Measurements from ENCODE around the gene CACNA1S.

The CACNA1S gene

DNA sequence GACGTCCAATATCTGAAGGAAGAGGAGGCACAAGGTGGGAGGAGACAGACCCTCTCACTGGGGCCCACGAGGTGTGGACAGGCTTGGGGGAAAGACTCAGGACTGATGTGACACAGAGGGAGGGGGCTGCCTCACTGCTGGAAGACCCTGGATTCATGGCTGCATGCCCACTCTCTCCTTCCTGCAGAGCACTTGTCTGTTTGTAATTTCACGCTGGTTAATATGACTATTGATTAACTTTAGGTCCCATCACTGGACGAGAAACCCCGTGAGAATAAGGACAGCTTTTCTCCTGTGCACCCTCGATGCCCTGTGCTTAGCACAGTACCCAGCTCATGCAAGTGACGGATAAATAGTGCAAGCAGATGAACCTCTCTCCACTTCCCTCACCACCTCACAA is 35.1 kb downstream of the CACNA1S start:
- TF ChIP-seq, protein P1, sequence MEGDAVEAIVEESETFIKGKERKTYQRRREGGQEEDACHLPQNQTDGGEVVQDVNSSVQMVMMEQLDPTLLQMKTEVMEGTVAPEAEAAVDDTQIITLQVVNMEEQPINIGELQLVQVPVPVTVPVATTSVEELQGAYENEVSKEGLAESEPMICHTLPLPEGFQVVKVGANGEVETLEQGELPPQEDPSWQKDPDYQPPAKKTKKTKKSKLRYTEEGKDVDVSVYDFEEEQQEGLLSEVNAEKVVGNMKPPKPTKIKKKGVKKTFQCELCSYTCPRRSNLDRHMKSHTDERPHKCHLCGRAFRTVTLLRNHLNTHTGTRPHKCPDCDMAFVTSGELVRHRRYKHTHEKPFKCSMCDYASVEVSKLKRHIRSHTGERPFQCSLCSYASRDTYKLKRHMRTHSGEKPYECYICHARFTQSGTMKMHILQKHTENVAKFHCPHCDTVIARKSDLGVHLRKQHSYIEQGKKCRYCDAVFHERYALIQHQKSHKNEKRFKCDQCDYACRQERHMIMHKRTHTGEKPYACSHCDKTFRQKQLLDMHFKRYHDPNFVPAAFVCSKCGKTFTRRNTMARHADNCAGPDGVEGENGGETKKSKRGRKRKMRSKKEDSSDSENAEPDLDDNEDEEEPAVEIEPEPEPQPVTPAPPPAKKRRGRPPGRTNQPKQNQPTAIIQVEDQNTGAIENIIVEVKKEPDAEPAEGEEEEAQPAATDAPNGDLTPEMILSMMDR (IDR thresholded peaks at IDR 0.05; ENCODE audit: low read depth, low read length): no peak
- no peak for TF ChIP-seq MYC (IDR thresholded peaks at IDR 0.05; ENCODE audit: low read depth, low read length)
- DNase-seq (ENCODE audit: low read depth): no peak
- H3K4me3 ChIP-seq (ENCODE audit: low read depth, low read length): no peak overlapping the region

- H3K4me3 ChIP-seq (ENCODE audit: low read depth, low read length): no peak overlapping the region
- no peak for DNase-seq (ENCODE audit: low read depth)
- TF ChIP-seq POLR2A (IDR thresholded peaks at IDR 0.05; ENCODE audit: extremely low read depth, insufficient read length) (no peak), MAX (IDR thresholded peaks at IDR 0.05; ENCODE audit: low read depth, low read length) (no peak), MYC (IDR thresholded peaks at IDR 0.05; ENCODE audit: low read depth, low read length) (no peak)
- TF ChIP-seq, protein P1 (IDR thresholded peaks at IDR 0.05; ENCODE audit: low read depth, low read length): no peak
These were observed 36.1 kb downstream of the CACNA1S start for GRCh38 chr1:201076092-201076491.

DNA sequence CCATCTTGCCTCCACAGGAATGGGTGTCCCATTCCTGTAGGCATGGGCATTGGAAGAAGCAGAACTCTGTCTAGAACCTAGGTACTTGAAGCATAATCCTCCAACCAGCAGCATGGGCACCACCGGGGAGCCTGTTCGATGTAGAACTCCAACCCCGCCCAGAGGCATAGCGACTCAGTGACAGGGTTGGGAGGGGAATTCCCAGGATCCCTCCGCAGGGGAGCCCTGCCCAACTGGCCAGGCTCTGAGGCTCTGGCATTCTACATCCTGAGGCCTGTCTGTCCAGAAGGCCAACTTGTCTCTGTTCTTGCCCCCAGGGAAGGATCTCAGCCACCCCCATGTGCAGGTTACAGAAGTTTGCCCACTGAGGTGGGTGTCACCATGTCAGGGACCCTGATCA is 38.2 kb downstream of the CACNA1S start:
- no peak overlapping the region for H3K4me3 ChIP-seq (ENCODE audit: low read depth, low read length)
- no peak for DNase-seq (ENCODE audit: low read depth)
- TF ChIP-seq POLR2A (IDR thresholded peaks at IDR 0.05; ENCODE audit: extremely low read depth, insufficient read length): no peak

- TF ChIP-seq POLR2A (IDR thresholded peaks at IDR 0.05; ENCODE audit: extremely low read depth, insufficient read length) (no peak), MYC (IDR thresholded peaks at IDR 0.05; ENCODE audit: low read depth, low read length) (no peak), MAX (IDR thresholded peaks at IDR 0.05; ENCODE audit: low read depth, low read length) (no peak)
- TF ChIP-seq, protein P1 (IDR thresholded peaks at IDR 0.05; ENCODE audit: low read depth, low read length): no peak
- DNase-seq (ENCODE audit: low read depth): no peak
- no peak overlapping the region for H3K4me3 ChIP-seq (ENCODE audit: low read depth, low read length)
These were observed 39.3 kb downstream of the CACNA1S start for GRCh38 chr1:201072922-201073321.

DNA sequence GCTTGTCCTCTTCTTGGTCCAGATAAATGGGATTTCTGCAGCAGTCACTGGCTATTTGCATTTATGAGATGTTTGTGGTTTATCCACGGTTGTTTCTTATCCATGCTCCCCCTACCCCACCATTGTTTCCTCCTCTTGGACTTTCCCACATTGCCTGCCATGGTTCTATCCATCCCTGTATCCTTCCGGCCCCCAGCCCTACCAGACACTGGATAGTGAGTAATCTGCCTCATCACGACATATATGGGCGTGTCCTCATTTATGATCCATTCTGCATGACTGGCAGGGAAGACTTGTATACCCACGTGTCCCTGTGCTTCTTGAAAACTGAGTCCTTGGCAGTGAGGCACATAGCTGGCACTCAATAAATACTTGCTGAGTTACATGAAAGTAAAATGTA is 40.1 kb downstream of the CACNA1S start:
- no peak for DNase-seq (ENCODE audit: low read depth)
- no peak overlapping the region for H3K4me3 ChIP-seq (ENCODE audit: low read depth, low read length)

GRCh38 chr1:201069636-201070035 is 42.6 kb downstream of the CACNA1S start:
- no peak for TF ChIP-seq POLR2A (IDR thresholded peaks at IDR 0.05; ENCODE audit: extremely low read depth, insufficient read length)
- H3K4me3 ChIP-seq (ENCODE audit: low read depth, low read length): no peak overlapping the region
- no peak for DNase-seq (ENCODE audit: low read depth)

More for the DNA sequence above, 40.1 kb downstream of the CACNA1S start:
- TF ChIP-seq MYC (IDR thresholded peaks at IDR 0.05; ENCODE audit: low read depth, low read length) (no peak), MAX (IDR thresholded peaks at IDR 0.05; ENCODE audit: low read depth, low read length) (no peak), POLR2A (IDR thresholded peaks at IDR 0.05; ENCODE audit: extremely low read depth, insufficient read length) (no peak)
- TF ChIP-seq, protein P1 (IDR thresholded peaks at IDR 0.05; ENCODE audit: low read depth, low read length): no peak

GRCh38 chr1:201068976-201069375 is 43.2 kb downstream of the CACNA1S start:
- H3K4me3 ChIP-seq (ENCODE audit: low read depth, low read length): no peak overlapping the region
- TF ChIP-seq, protein P1 (IDR thresholded peaks at IDR 0.05; ENCODE audit: low read depth, low read length): no peak
- no peak for TF ChIP-seq MYC (IDR thresholded peaks at IDR 0.05; ENCODE audit: low read depth, low read length)
- DNase-seq (ENCODE audit: low read depth): no peak

Measured in NB4 (cell line).